Kidney (tissue), 14 donors: ENCODE data around the gene CD1B. TPM values are rescaled to one million over a fixed set of nuclear protein-coding genes. Genes with fewer than 3 reads are reported as not detected.

Source experiments
- DNase-seq, 5 donors: peaks; one replicate each; pipeline ENCODE4 v3.0.0-alpha.2; 2013 to 2020
- FAIRE-seq: peaks from 2 replicates; lab custom pipeline; 2012; peaks lifted over from hg19 to GRCh38; lab: Jason Lieb, UNC
- H3K27ac ChIP-seq, 2 donors: one replicate each; pipeline ENCODE4 v1.7.0; 2013; ENCODE audit warnings: low read depth in 2 of 2, low read length in 2 of 2, inconsistent platforms in 1 of 2
- H3K27me3 ChIP-seq: one replicate; pipeline ENCODE4 v1.7.1; 2013; ENCODE audit warnings: low read length, inconsistent platforms; ENCODE audit not compliant: control insufficient read depth, insufficient read depth
- H3K36me3 ChIP-seq, 3 donors: one replicate each; pipeline versions ENCODE4 v1.7.0 to v1.7.1; 2013; ENCODE audit warnings: low read length in 3 of 3, control low read depth in 1 of 3, inconsistent platforms in 1 of 3; ENCODE audit not compliant: insufficient read depth in 3 of 3, control insufficient read depth in 2 of 3
- H3K4me1 ChIP-seq, 3 donors: one replicate each; pipeline versions ENCODE4 v1.7.0 to v1.7.1; 2013; ENCODE audit warnings: low read length in 3 of 3, inconsistent platforms in 1 of 3, low read depth in 1 of 3; ENCODE audit not compliant: control insufficient read depth in 2 of 3, insufficient read depth in 2 of 3
- H3K4me3 ChIP-seq, 3 donors: one replicate each; pipeline versions ENCODE4 v1.7.0 to v1.8.1; 2013; ENCODE audit warnings: low read length in 3 of 3, control low read depth in 1 of 3, inconsistent platforms in 1 of 3
- H3K9ac ChIP-seq, 3 donors: one replicate each; pipeline versions ENCODE4 v1.7.0 to v1.7.1; 2013; ENCODE audit warnings: low read length in 3 of 3, control low read depth in 1 of 3, inconsistent platforms in 1 of 3
- H3K9me3 ChIP-seq, 3 donors: one replicate each; pipeline versions ENCODE4 v1.7.0 to v1.7.1; 2013; ENCODE audit warnings: low read length in 3 of 3, control low read depth in 1 of 3, inconsistent platforms in 1 of 3; ENCODE audit not compliant: control insufficient read depth in 2 of 3, insufficient read depth in 1 of 3
- CTCF ChIP-seq: IDR thresholded peaks from 3 replicates; pipeline ENCODE4 v1.5.1; 2012; ENCODE audit warnings: mild to moderate bottlenecking, moderate library complexity, borderline replicate concordance; ENCODE audit not compliant: insufficient read depth; ENCODE audit errors: extremely low read depth
- intact Hi-C: fragments of 100-400 bp; cut with DNase I; formaldehyde crosslinking; loops from one replicate; pipeline ENCODE4 v1.11.1; 2022
- polyA plus RNA-seq: library from polyadenylated mRNA; stranded (reverse); fragments of 350-450 nt; fragmentation: Illumina TruSeq; extraction: RNeasy Lipid Tissue Mini Kit (QIAGEN cat#74804); gene quantifications from one replicate; pipeline ENCODE4 v1.2.3, GENCODE V29; 2014; ENCODE audit warnings: low read depth, low replicate concordance; ENCODE audit not compliant: insufficient read depth
- total RNA-seq: library from RNA; stranded (reverse); fragmentation: NEBNext Ultra II Directional; extraction: Animal tissue kit (Norgen Biotek cat#: 25700); gene quantifications from one replicate; pipeline ENCODE4 v1.2.1, GENCODE V29; 2021
- donor health status: control.
- donor health status: control.
- donor health status: control.
- donor health status: control.
- donor health status: control.
- donor health status: DM: yes; HTN: yes; CAD: no.
- donor health status: Normal renal cell carcinoma (clear cell type).

The CD1B gene
- total and polyA plus RNA-seq, 2 donors from 2014 or later: 0.60 TPM; not detected in 1

- no peaks in the 10 kb centered on the region for H3K27me3 ChIP-seq
- intact Hi-C loops: no loop called here
- FAIRE-seq (no peak), DNase-seq (no peak)
- H3K4me1 ChIP-seq: no peaks in the 10 kb centered on the region
- no peak overlapping the region for H3K27ac ChIP-seq
- peaks cover 0 to 9% (median 3%) of the 10 kb centered on the region in 3 donors for H3K9me3 ChIP-seq
- H3K36me3 ChIP-seq: no peaks in the 10 kb centered on the region
- H3K4me3 ChIP-seq: no peak overlapping the region
- no peak for TF ChIP-seq CTCF
- no peak overlapping the region for H3K9ac ChIP-seq
These were observed 20.7 kb downstream of the CD1B start for GRCh38 chr1:158310623-158311022.

- Histone ChIP-seq H3K4me1 (no peaks in the 10 kb centered on the region), H3K36me3 (no peaks in the 10 kb centered on the region), H3K9me3 (peaks cover 0 to 4% (median 0%) of the 10 kb centered on the region in 3 donors), H3K4me3 (no peak overlapping the region), H3K27ac (no peak overlapping the region), H3K9ac (no peak overlapping the region), H3K27me3 (no peaks in the 10 kb centered on the region)
- TF ChIP-seq CTCF: no peak
- DNase-seq (no peak), FAIRE-seq (no peak)
- intact Hi-C loops: no loop called here
These were observed 35.5 kb downstream of the CD1B start for GRCh38 chr1:158295791-158296190.

- H3K4me3 ChIP-seq: no peak overlapping the region
- H3K36me3 ChIP-seq: no peaks in the 10 kb centered on the region
- no peaks in the 10 kb centered on the region for H3K9me3 ChIP-seq
- no peak overlapping the region for H3K9ac ChIP-seq
- no peak for TF ChIP-seq CTCF
- DNase-seq: no peak
- intact Hi-C loops: no loop called here
- no peaks in the 10 kb centered on the region for H3K27me3 ChIP-seq
- FAIRE-seq: no peak
- H3K27ac ChIP-seq: no peak overlapping the region
- no peaks in the 10 kb centered on the region for H3K4me1 ChIP-seq
These were observed 40.9 kb downstream of the CD1B start for GRCh38 chr1:158290321-158290844.

- Histone ChIP-seq H3K9me3 (no peaks in the 10 kb centered on the region), H3K27me3 (no peaks in the 10 kb centered on the region), H3K4me1 (no peaks in the 10 kb centered on the region), H3K9ac (no peak within 1 kb of the TSS), H3K4me3 (no peak within 1 kb of the TSS), H3K27ac (no peak within 1 kb of the TSS), H3K36me3 (no peaks in the 10 kb centered on the region)
- DNase-seq (no peak), FAIRE-seq (no peak)
- TF ChIP-seq CTCF: no peak
- intact Hi-C loops: no loop called here
These were observed 41.5 kb downstream of the CD1B start, which contains the start of gene CD1C for GRCh38 chr1:158289811-158290210. CD1C (plus strand) TSS chr1:158289923; CDS start chr1:158290065, 142 bp downstream.
